HCT116 (cell line): ENCODE measurements around the gene TRAPPC4. TPM values are rescaled to one million over a fixed set of nuclear protein-coding genes. Genes with fewer than 3 reads are reported as not detected.

Source experiments
- ATAC-seq: fragments of 200-7000 bp; cut with Tn5 transposase; 2 replicates; pipeline ENCODE4 v1.9.1; 2020; ENCODE audit warnings: mild to moderate bottlenecking, moderate library complexity
- BruUV-seq: library from RNA; stranded (reverse); fragments of 400-500 nt; replicated peaks from 2 replicates; lab custom pipeline; 2021; lab: Mats Ljungman, UMichigan
- CTCF ChIA-PET: fragments of 300-600 bp; sonication (Branson Sonifier 250); formaldehyde crosslinking; loops from one replicate; lab custom pipeline; 2021; ENCODE audit warnings: antibody characterized with exemption; lab: Charles Lee
- POLR2A ChIA-PET: fragments of 300-600, 350-600 bp; sonication (Branson Sonifier 250); formaldehyde crosslinking; loops from one replicate; lab custom pipeline; 2021; ENCODE audit warnings: antibody characterized with exemption; lab: Charles Lee
- RAD21 ChIA-PET, 2 experiments: fragments of 300-600 bp; sonication (Branson Sonifier 250); formaldehyde crosslinking; loops; one replicate each; lab custom pipeline; 2023; ENCODE audit warnings: low total read pairs in 2 of 2; ENCODE audit not compliant: uncharacterized antibody in 2 of 2, unreplicated experiment in 2 of 2, low non-redundant PET in 1 of 2; lab: Charles Lee
- DNase-seq: peaks from one replicate; pipeline ENCODE4 v3.0.0-alpha.2; 2010; ENCODE audit warnings: low read depth, low spot score
- H2AFZ ChIP-seq: fragments of 200-600 bp; shearing (Covaris generic), sonication (generic); 2 replicates; pipeline ENCODE4 v1.6.1; 2017; ENCODE audit warnings: low read depth, mixed run types, mixed read lengths, antibody characterized with exemption, low read length; ENCODE audit not compliant: poor library complexity, severe bottlenecking
- H3K27ac ChIP-seq: 2 replicates; pipeline ENCODE4 v1.5.1; 2012; ENCODE audit warnings: low read depth, low read length
- H3K27me3 ChIP-seq: fragments of 200-600 bp; sonication (generic); 2 replicates; pipeline ENCODE4 v1.6.1; 2016; ENCODE audit warnings: mixed run types, low read length, mixed read lengths; ENCODE audit not compliant: insufficient read depth
- H3K36me3 ChIP-seq, 2 experiments: fragments of 200-500 bp in 1 of 2; fragments of 200-600 bp in 1 of 2; sonication (Bioruptor generic) in 1 of 2; sonication (generic) in 1 of 2; 2 replicates each; pipeline versions ENCODE4 v1.5.1 to v1.6.1; 2014 to 2016; ENCODE audit warnings: low read length in 2 of 2, inconsistent platforms in 1 of 2, mixed read lengths in 1 of 2, mixed run types in 1 of 2; ENCODE audit not compliant: insufficient read depth in 2 of 2, control insufficient read depth in 1 of 2
- H3K4me1 ChIP-seq, 2 experiments: fragments of 200-600 bp in 1 of 2; sonication (generic) in 1 of 2; 2 replicates each; pipeline versions ENCODE4 v1.5.1 to v1.6.1; 2012 to 2017; ENCODE audit warnings: low read length in 2 of 2, inconsistent platforms in 1 of 2, mild to moderate bottlenecking in 1 of 2, mixed read lengths in 1 of 2, mixed run types in 1 of 2, moderate library complexity in 1 of 2; ENCODE audit not compliant: insufficient read depth in 2 of 2, control insufficient read depth in 1 of 2
- H3K4me2 ChIP-seq: fragments of 200-600 bp; sonication (generic); 2 replicates; pipeline ENCODE4 v1.6.1; 2017; ENCODE audit warnings: mixed run types, low read length, mixed read lengths
- H3K4me3 ChIP-seq, 2 experiments: fragments of 200-600 bp in 1 of 2; sonication (generic) in 1 of 2; replicated peaks in 1 of 2; 2 replicates each; pipeline ENCODE4 v1.5.1; 2011 to 2016; ENCODE audit warnings: low read length in 2 of 2, control low read depth in 1 of 2, low read depth in 1 of 2, mild to moderate bottlenecking in 1 of 2, mixed read lengths in 1 of 2, mixed run types in 1 of 2
- H3K79me2 ChIP-seq: fragments of 200-600 bp; sonication (generic); 2 replicates; pipeline ENCODE4 v1.6.1; 2017; ENCODE audit warnings: mild to moderate bottlenecking, mixed run types, low read length, moderate library complexity, mixed read lengths; ENCODE audit not compliant: insufficient read depth
- H3K9ac ChIP-seq: fragments of 200-600 bp; sonication (generic); 2 replicates; pipeline ENCODE4 v1.6.1; 2016; ENCODE audit warnings: low read length, mixed read lengths
- H3K9me2 ChIP-seq: fragments of 200-600 bp; sonication (generic), shearing (Covaris generic); 2 replicates; pipeline ENCODE4 v1.6.1; 2017; ENCODE audit warnings: mixed run types, mild to moderate bottlenecking, moderate library complexity; ENCODE audit not compliant: insufficient read depth
- H3K9me3 ChIP-seq, 2 experiments: fragments of 200-500 bp in 1 of 2; fragments of 200-600 bp in 1 of 2; sonication (Bioruptor generic) in 1 of 2; sonication (generic) in 1 of 2; 2 replicates each; pipeline ENCODE4 v1.6.1; 2014 to 2017; ENCODE audit warnings: low read length in 2 of 2, mixed read lengths in 2 of 2, inconsistent platforms in 1 of 2, low read depth in 1 of 2, mild to moderate bottlenecking in 1 of 2, mixed run types in 1 of 2, moderate library complexity in 1 of 2; ENCODE audit not compliant: control insufficient read depth in 1 of 2, insufficient read depth in 1 of 2
- H4K20me1 ChIP-seq: fragments of 200-600 bp; sonication (generic), shearing (Covaris generic); 2 replicates; pipeline ENCODE4 v1.6.1; 2017; ENCODE audit warnings: mixed run types, mild to moderate bottlenecking, moderate library complexity; ENCODE audit not compliant: insufficient read depth
- CBX3 ChIP-seq: IDR thresholded peaks from 2 replicates; pipeline ENCODE4 v1.6.1; 2012; ENCODE audit warnings: low read depth
- ELF1 ChIP-seq: IDR thresholded peaks from 2 replicates; pipeline ENCODE4 v1.6.1; 2012; ENCODE audit warnings: low read depth, borderline replicate concordance
- EZH2phosphoT487 ChIP-seq: fragments of 200-600 bp; IDR thresholded peaks from 2 replicates; pipeline ENCODE4 v1.6.1; 2018; ENCODE audit warnings: antibody characterized with exemption, borderline replicate concordance
- RAD21 ChIP-seq: IDR thresholded peaks from 2 replicates; pipeline ENCODE4 v1.6.1; 2012; ENCODE audit warnings: low read depth, mild to moderate bottlenecking
- SP1 ChIP-seq: IDR thresholded peaks from 2 replicates; pipeline ENCODE4 v1.6.1; 2012; ENCODE audit warnings: low read depth
- SRF ChIP-seq: IDR thresholded peaks from 2 replicates; pipeline ENCODE4 v1.6.1; 2012; ENCODE audit warnings: low read depth
- TCF7L2 ChIP-seq: IDR thresholded peaks from 2 replicates; pipeline ENCODE4 v1.7.0; 2011; ENCODE audit warnings: borderline replicate concordance, inconsistent platforms; ENCODE audit not compliant: insufficient read depth, insufficient read length; ENCODE audit errors: extremely low read depth
- ZFX ChIP-seq: fragments of 450-650 bp; IDR thresholded peaks from 2 replicates; pipeline ENCODE4 v1.6.1; 2017
- intact Hi-C: fragments of 100-400 bp; cut with micrococcal nuclease; formaldehyde crosslinking; loops from 2 replicates; pipeline ENCODE4 v1.10.0; 2022
- total RNA-seq: library from RNA; stranded (reverse); gene quantifications from one replicate; pipeline ENCODE4 v1.2.1, GENCODE V29; 2021; ENCODE audit not compliant: unreplicated experiment
- TF ChIP-seq, protein P1 (sequence below): IDR thresholded peaks from 2 replicates; pipeline ENCODE4 v1.6.1; 2012
- TF ChIP-seq, protein P2 (sequence below), 3 experiments: fragments of 200-600 bp in 1 of 3; sonication (generic) in 1 of 3; IDR thresholded peaks in 2 of 3; conservative IDR thresholded peaks in 1 of 3; 2 replicates each; pipeline ENCODE4 v1.5.1; 2012 to 2017; ENCODE audit warnings: low read depth in 2 of 3, low read length in 2 of 3, antibody characterized with exemption in 1 of 3, borderline replicate concordance in 1 of 3, control low read depth in 1 of 3, mild to moderate bottlenecking in 1 of 3, mixed read lengths in 1 of 3, mixed run types in 1 of 3, moderate library complexity in 1 of 3; ENCODE audit not compliant: insufficient read depth in 1 of 3

The TRAPPC4 gene
- total RNA-seq, 1 experiment from 2014 or later: 61.6 TPM

- Histone ChIP-seq H3K4me1 (no peaks in the 10 kb centered on the region), H3K9ac (no peak overlapping the region), H4K20me1 (no peaks in the 10 kb centered on the region), H3K4me2 (no peak overlapping the region), H2AFZ (no peak overlapping the region), H3K27me3 (no peaks in the 10 kb centered on the region), H3K4me3 (no peak overlapping the region), H3K79me2 (peaks cover 42% of the 10 kb centered on the region), H3K36me3 (peaks cover 19 to 27% of the 10 kb centered on the region in 2 experiments), H3K27ac (no peak overlapping the region), H3K9me3 (no peaks in the 10 kb centered on the region), H3K9me2 (no peaks in the 10 kb centered on the region)
- no peak for ATAC-seq
- ChIA-PET RAD21 (interaction anchor here in 1 of 2 experiments (0.7 kb wide), 1 partner anchor 362 kb away, joined by 3 read pairs; no protein-coding TSS in a partner anchor), POLR2A (no interaction called here), CTCF (interaction anchor here (0.7 kb wide), 1 partner anchor 330 kb away, joined by 8 read pairs; no protein-coding TSS in a partner anchor)
- no peak for DNase-seq
- no peak for TF ChIP-seq RAD21
- TF ChIP-seq EZH2phosphoT487: no peak
- no peak for TF ChIP-seq TCF7L2
- TF ChIP-seq ELF1: no peak
- no peak for TF ChIP-seq SRF
- TF ChIP-seq, protein P1, sequence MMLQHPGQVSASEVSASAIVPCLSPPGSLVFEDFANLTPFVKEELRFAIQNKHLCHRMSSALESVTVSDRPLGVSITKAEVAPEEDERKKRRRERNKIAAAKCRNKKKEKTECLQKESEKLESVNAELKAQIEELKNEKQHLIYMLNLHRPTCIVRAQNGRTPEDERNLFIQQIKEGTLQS: no peak
- TF ChIP-seq CBX3: no peak
- TF ChIP-seq, protein P2, sequence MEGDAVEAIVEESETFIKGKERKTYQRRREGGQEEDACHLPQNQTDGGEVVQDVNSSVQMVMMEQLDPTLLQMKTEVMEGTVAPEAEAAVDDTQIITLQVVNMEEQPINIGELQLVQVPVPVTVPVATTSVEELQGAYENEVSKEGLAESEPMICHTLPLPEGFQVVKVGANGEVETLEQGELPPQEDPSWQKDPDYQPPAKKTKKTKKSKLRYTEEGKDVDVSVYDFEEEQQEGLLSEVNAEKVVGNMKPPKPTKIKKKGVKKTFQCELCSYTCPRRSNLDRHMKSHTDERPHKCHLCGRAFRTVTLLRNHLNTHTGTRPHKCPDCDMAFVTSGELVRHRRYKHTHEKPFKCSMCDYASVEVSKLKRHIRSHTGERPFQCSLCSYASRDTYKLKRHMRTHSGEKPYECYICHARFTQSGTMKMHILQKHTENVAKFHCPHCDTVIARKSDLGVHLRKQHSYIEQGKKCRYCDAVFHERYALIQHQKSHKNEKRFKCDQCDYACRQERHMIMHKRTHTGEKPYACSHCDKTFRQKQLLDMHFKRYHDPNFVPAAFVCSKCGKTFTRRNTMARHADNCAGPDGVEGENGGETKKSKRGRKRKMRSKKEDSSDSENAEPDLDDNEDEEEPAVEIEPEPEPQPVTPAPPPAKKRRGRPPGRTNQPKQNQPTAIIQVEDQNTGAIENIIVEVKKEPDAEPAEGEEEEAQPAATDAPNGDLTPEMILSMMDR (IDR thresholded peaks at IDR 0.05 in 2 of 3, conservative IDR thresholded peaks at IDR 0.05 in 1 of 3; ENCODE audit: borderline replicate concordance in 1 of 3, insufficient read depth in 1 of 3, low read depth in 2 of 3, low read length in 2 of 3): no peak
- no peak for TF ChIP-seq ZFX
- no peak for TF ChIP-seq SP1
- no TSS peak for BruUV-seq
- intact Hi-C loops: no loop called here
Measured at GRCh38 chr11:119006656-119007055, 11.9 kb upstream of the TRAPPC4 start.
